K562 (cell line): ENCODE results near the gene MAU2. TPM values are rescaled to one million over a fixed set of nuclear protein-coding genes. Genes with fewer than 3 reads are reported as not detected.

ENCODE experiments used
- EZH2 ChIP-seq: IDR thresholded peaks from 2 replicates; pipeline ENCODE4 v1.6.1; 2012; ENCODE audit warnings: low read depth, mild to moderate bottlenecking, inconsistent platforms, low read length, borderline replicate concordance
- KAT7 ChIP-seq: sonication (generic); formaldehyde crosslinking; IDR thresholded peaks from 2 replicates; pipeline ENCODE4 v1.8.0; 2022; ENCODE audit warnings: missing genetic modification reagents, mild to moderate bottlenecking, borderline replicate concordance
- MTA3 ChIP-seq: fragments of 450-650 bp; formaldehyde crosslinking; IDR thresholded peaks from 2 replicates; pipeline ENCODE4 v1.6.1; 2017; ENCODE audit warnings: mild to moderate bottlenecking, borderline replicate concordance
- MYBL2 ChIP-seq, 2 experiments: fragments of 450-650 bp in 1 of 2; sonication (generic) in 1 of 2; formaldehyde crosslinking in 1 of 2; IDR thresholded peaks; 2 replicates each; pipeline versions ENCODE4 v1.6.1 to v1.8.1; 2017 to 2022; ENCODE audit warnings: borderline replicate concordance in 1 of 2, inconsistent platforms in 1 of 2, low read depth in 1 of 2, mild to moderate bottlenecking in 1 of 2, missing genetic modification reagents in 1 of 2, moderate library complexity in 1 of 2
- NFE2 ChIP-seq: IDR thresholded peaks from 2 replicates; pipeline ENCODE4 v1.6.1; 2014; ENCODE audit warnings: antibody characterized with exemption, low read depth
- POLR3A ChIP-seq: IDR thresholded peaks from 2 replicates; pipeline ENCODE4 v1.6.1; 2011; ENCODE audit warnings: borderline replicate concordance, mild to moderate bottlenecking, moderate library complexity; ENCODE audit not compliant: insufficient read length, insufficient read depth; ENCODE audit errors: extremely low read depth
- SIX5 ChIP-seq, 2 experiments: IDR thresholded peaks; 2 replicates each; pipeline ENCODE4 v1.6.1; 2011; ENCODE audit warnings: low read length in 2 of 2, borderline replicate concordance in 1 of 2, low read depth in 1 of 2, mild to moderate bottlenecking in 1 of 2, moderate library complexity in 1 of 2; ENCODE audit not compliant: insufficient read depth in 1 of 2
- SMAD4 ChIP-seq: fragments of 250-450 bp; sonication (Bioruptor Pico); conservative IDR thresholded peaks from 2 replicates; pipeline ENCODE4 v1.8.0; 2021; ENCODE audit warnings: inconsistent platforms, mild to moderate bottlenecking, moderate library complexity
- XRCC3 ChIP-seq: fragments of 450-650 bp; IDR thresholded peaks from 2 replicates; pipeline ENCODE4 v1.6.1; 2017; ENCODE audit warnings: mild to moderate bottlenecking, moderate library complexity
- XRCC5 ChIP-seq: fragments of 200-400 bp; formaldehyde crosslinking; IDR thresholded peaks from 2 replicates; pipeline ENCODE4 v1.6.1; 2017; ENCODE audit warnings: low read depth, mild to moderate bottlenecking, low read length
- ZNF707 ChIP-seq: fragments of 250-450 bp; sonication (Bioruptor Pico); conservative IDR thresholded peaks from 2 replicates; pipeline ENCODE4 v1.8.0; 2022; ENCODE audit warnings: inconsistent platforms, mild to moderate bottlenecking, moderate library complexity
- ZNF75A ChIP-seq: fragments of 450-650 bp; formaldehyde crosslinking; IDR thresholded peaks from 2 replicates; pipeline ENCODE4 v1.4.0; 2020; ENCODE audit warnings: mild to moderate bottlenecking
- ZNF766 ChIP-seq: fragments of 200-800 bp; sonication (Bioruptor generic); conservative IDR thresholded peaks from 2 replicates; pipeline ENCODE4 v1.6.1; 2016; ENCODE audit warnings: missing genetic modification characterization, missing compliant biosample characterization
- polyA plus RNA-seq, 8 experiments: library from polyadenylated mRNA; depleted of rRNA in 4 of 8; stranded (reverse) in 5 of 8; unstranded in 3 of 8; fragments of >200 nt; fragmentation: Nextera tagmentation in 2 of 8; fragmentation: Illumina TruSeq in 1 of 8; extraction: Ambion mirVana in 2 of 8; extraction: Trizol in 1 of 8; gene quantifications; 2 replicates each; pipeline versions ENCODE4 v1.2.1 to v1.2.3, GENCODE V29; 2011 to 2014; ENCODE audit warnings: inconsistent platforms in 1 of 8, missing spikeins in 1 of 8
- total RNA-seq, 7 experiments: library from RNA; depleted of rRNA in 6 of 7; stranded (reverse); fragments of >200 nt in 6 of 7; fragmentation: Illumina TruSeq in 2 of 7; extraction: Trizol in 2 of 7; gene quantifications; 2 replicates each; pipeline versions ENCODE4 v1.2.1 to v1.2.3, GENCODE V29; 2011 to 2021; ENCODE audit warnings: low replicate concordance in 1 of 7
- TF ChIP-seq, protein P1 (sequence below): sonication (generic); formaldehyde crosslinking; IDR thresholded peaks from 2 replicates; pipeline ENCODE4 v1.8.0; 2022; ENCODE audit warnings: mild to moderate bottlenecking, missing genetic modification reagents
- TF ChIP-seq, protein P2 (sequence below), 2 experiments: IDR thresholded peaks; 2 replicates each; pipeline ENCODE4 v1.6.1; 2011; ENCODE audit warnings: borderline replicate concordance in 1 of 2, control low read depth in 1 of 2, low read depth in 1 of 2, low read length in 1 of 2, mild to moderate bottlenecking in 1 of 2, mixed read lengths in 1 of 2, moderate library complexity in 1 of 2; ENCODE audit not compliant: insufficient read depth in 1 of 2, insufficient read length in 1 of 2, poor library complexity in 1 of 2, severe bottlenecking in 1 of 2; ENCODE audit errors: extremely low read depth in 1 of 2
- TF ChIP-seq, protein P3 (sequence below): sonication (generic); formaldehyde crosslinking; IDR thresholded peaks from 2 replicates; pipeline ENCODE4 v1.5.0; 2020; ENCODE audit warnings: missing genetic modification reagents
- TF ChIP-seq, protein P4 (sequence below), 2 experiments: fragments of 450-650 bp in 1 of 2; sonication (generic) in 1 of 2; formaldehyde crosslinking in 1 of 2; IDR thresholded peaks in 1 of 2; conservative IDR thresholded peaks in 1 of 2; 2 replicates each; pipeline versions ENCODE4 v1.6.1 to v1.8.1; 2016 to 2023; ENCODE audit warnings: mild to moderate bottlenecking in 2 of 2, moderate library complexity in 2 of 2, inconsistent platforms in 1 of 2, missing genetic modification reagents in 1 of 2
- TF ChIP-seq, protein P5 (sequence below): fragments of 450-650 bp; IDR thresholded peaks from 2 replicates; pipeline ENCODE4 v1.6.1; 2016; ENCODE audit warnings: mild to moderate bottlenecking
- TF ChIP-seq, protein P6 (sequence below): fragments of 250-450 bp; sonication (Bioruptor Pico); IDR thresholded peaks from 2 replicates; pipeline ENCODE4 v1.8.0; 2021; ENCODE audit warnings: moderate library complexity, mild to moderate bottlenecking, inconsistent platforms

The MAU2 gene
- total and polyA plus RNA-seq, 9 of the 15 experiments (the other 6 are each of a cell fraction or from before 2014, with no cell fraction given): 1.2 to 48.1 (median 19.4) TPM

DNA sequence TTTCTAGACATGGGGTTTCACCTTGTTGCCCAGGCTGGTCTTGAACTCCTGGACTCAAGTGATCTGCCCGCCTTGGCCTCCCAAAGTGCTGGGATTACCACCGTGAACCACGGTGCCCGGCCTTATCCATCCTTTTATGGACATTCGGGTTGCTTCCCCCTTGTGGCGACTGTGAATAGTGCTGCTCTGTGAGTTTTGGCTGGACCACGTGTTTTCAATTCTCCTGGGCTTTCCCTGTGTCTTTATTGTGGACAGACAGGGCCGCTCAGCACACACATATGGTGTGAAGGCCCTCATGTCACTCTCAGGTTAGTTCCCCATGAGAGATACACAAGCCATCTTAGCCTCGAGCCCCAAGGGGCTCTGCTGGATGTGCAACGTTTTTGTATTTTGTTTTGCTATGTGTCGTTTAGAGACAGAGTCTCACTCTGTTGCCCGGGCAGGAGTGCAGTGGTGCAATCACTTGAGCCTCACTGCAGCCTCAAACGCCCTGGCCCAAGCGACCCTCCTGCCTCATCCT lies 40.5 kb downstream of the MAU2 start (continued):
- no peak for TF ChIP-seq SIX5 (IDR thresholded peaks at IDR 0.05; ENCODE audit: borderline replicate concordance in 1 of 2, insufficient read depth in 1 of 2, low read depth in 1 of 2, low read length in 2 of 2)
- peak; percentile 28; the same call in 1 of the 2 replicates for TF ChIP-seq MTA3
- TF ChIP-seq MYBL2 (IDR thresholded peaks at IDR 0.05; ENCODE audit: low read depth): no peak
- TF ChIP-seq MYBL2 (CRISPR knock-in tag; IDR thresholded peaks at IDR 0.05; ENCODE audit: borderline replicate concordance): no peak
- TF ChIP-seq, protein P1, sequence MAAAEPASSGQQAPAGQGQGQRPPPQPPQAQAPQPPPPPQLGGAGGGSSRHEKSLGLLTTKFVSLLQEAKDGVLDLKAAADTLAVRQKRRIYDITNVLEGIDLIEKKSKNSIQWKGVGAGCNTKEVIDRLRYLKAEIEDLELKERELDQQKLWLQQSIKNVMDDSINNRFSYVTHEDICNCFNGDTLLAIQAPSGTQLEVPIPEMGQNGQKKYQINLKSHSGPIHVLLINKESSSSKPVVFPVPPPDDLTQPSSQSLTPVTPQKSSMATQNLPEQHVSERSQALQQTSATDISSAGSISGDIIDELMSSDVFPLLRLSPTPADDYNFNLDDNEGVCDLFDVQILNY (CRISPR knock-in tag): no peak
- no peak for TF ChIP-seq POLR3A
- TF ChIP-seq SMAD4 (CRISPR knock-in tag): no peak
- TF ChIP-seq KAT7 (CRISPR knock-in tag): no peak
- TF ChIP-seq EZH2: no peak
- TF ChIP-seq, protein P2, sequence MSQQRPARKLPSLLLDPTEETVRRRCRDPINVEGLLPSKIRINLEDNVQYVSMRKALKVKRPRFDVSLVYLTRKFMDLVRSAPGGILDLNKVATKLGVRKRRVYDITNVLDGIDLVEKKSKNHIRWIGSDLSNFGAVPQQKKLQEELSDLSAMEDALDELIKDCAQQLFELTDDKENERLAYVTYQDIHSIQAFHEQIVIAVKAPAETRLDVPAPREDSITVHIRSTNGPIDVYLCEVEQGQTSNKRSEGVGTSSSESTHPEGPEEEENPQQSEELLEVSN (IDR thresholded peaks at IDR 0.05; ENCODE audit: borderline replicate concordance in 1 of 2, extremely low read depth in 1 of 2, insufficient read depth in 1 of 2, insufficient read length in 1 of 2, low read depth in 1 of 2, low read length in 1 of 2, poor library complexity in 1 of 2, severe bottlenecking in 1 of 2): peak; percentile 15 to 68
- TF ChIP-seq NFE2: no peak
- TF ChIP-seq, protein P3, sequence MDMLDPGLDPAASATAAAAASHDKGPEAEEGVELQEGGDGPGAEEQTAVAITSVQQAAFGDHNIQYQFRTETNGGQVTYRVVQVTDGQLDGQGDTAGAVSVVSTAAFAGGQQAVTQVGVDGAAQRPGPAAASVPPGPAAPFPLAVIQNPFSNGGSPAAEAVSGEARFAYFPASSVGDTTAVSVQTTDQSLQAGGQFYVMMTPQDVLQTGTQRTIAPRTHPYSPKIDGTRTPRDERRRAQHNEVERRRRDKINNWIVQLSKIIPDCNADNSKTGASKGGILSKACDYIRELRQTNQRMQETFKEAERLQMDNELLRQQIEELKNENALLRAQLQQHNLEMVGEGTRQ (CRISPR knock-in tag): peak; percentile 66
- TF ChIP-seq ZNF766: no peak
- TF ChIP-seq XRCC5: peak; percentile 76; the same call in 1 of the 2 replicates
- no peak for TF ChIP-seq ZNF707 (CRISPR knock-in tag)
- no peak for TF ChIP-seq XRCC3
- TF ChIP-seq, protein P4, sequence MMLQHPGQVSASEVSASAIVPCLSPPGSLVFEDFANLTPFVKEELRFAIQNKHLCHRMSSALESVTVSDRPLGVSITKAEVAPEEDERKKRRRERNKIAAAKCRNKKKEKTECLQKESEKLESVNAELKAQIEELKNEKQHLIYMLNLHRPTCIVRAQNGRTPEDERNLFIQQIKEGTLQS (IDR thresholded peaks at IDR 0.05): no peak
- TF ChIP-seq, protein P4 (CRISPR knock-in tag; conservative IDR thresholded peaks at IDR 0.05): no peak
- TF ChIP-seq, protein P5, sequence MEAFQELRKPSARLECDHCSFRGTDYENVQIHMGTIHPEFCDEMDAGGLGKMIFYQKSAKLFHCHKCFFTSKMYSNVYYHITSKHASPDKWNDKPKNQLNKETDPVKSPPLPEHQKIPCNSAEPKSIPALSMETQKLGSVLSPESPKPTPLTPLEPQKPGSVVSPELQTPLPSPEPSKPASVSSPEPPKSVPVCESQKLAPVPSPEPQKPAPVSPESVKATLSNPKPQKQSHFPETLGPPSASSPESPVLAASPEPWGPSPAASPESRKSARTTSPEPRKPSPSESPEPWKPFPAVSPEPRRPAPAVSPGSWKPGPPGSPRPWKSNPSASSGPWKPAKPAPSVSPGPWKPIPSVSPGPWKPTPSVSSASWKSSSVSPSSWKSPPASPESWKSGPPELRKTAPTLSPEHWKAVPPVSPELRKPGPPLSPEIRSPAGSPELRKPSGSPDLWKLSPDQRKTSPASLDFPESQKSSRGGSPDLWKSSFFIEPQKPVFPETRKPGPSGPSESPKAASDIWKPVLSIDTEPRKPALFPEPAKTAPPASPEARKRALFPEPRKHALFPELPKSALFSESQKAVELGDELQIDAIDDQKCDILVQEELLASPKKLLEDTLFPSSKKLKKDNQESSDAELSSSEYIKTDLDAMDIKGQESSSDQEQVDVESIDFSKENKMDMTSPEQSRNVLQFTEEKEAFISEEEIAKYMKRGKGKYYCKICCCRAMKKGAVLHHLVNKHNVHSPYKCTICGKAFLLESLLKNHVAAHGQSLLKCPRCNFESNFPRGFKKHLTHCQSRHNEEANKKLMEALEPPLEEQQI: no peak
- no peak for TF ChIP-seq ZNF75A (CRISPR knock-in tag)
- TF ChIP-seq, protein P6, sequence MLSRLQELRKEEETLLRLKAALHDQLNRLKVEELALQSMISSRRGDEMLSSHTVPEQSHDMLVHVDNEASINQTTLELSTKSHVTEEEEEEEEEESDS: no peak
